Measurements from ENCODE around the gene CDPF1. TPM values are rescaled to one million over a fixed set of nuclear protein-coding genes. Genes with fewer than 3 reads are reported as not detected.
A peak's percentile ranks its signal among the peaks of the same experiment; 100 is the strongest.

CDPF1 gene
- total RNA-seq, 1 donor from 2014 or later: 9.0 TPM

GRCh38 chr22:46262449-46263215 is 12.5 kb upstream of the CDPF1 start:
- FAIRE-seq: no peak

DNA sequence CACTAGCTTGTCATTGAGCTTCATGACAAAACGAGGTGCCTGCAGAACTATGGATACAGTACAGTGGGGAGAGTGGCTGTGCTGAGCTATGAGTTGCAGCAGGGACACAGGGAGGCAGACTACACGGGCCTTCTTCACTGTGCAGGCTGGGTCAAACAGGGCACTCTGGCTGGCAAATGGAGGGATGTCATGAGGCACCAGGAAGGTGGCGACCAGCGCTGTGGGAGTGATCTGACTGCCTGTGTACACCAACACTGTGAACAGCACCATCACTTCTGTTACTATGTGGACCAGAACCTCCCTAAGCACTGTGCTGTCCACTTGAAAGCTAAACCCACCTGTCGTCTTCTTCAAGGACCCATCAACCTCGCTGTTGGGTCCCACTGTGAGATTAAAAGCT is 9.9 kb upstream of the CDPF1 start:
- DNase-seq (ENCODE audit: low spot score in 2 of 2) (no peak), FAIRE-seq (no peak)

More at GRCh38 chr22:46262449-46263215, 12.5 kb upstream of the CDPF1 start:
- peak; percentile 43 to 48 for DNase-seq (ENCODE audit: low spot score in 2 of 2)

GRCh38 chr22:46259374-46259773 is 9.3 kb upstream of the CDPF1 start:
- DNase-seq (ENCODE audit: low spot score in 2 of 2) (no peak), FAIRE-seq (no peak)

DNA sequence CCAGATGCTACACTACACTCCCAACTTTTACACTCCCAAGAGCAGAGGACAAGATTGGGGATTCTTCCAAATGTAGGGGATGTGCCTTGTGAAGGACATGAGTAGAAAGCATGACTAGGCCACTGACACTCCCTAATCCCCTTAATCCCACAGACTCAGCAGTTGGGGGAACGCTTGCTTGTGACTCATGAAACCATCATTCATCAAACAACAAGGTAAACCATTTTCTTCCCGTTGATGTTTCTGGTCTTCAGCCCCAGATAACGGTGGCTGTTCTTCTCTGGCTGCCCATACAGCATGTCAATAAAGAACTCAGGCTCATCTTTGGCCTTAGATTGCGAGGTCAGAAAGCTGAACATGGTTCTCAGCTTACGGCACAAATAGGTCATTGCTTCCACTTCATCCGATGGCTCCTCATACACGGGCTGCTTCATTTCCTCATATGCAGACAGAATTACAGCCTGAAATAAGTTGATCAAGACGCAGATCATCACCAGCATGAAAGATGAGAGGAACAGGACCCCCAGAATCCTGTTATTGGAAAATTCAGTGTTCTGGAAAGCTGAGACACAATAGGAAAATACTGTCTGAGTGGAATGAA is 6.4 kb upstream of the CDPF1 start:
- DNase-seq (ENCODE audit: low spot score in 2 of 2) (no peak), FAIRE-seq (no peak)

DNA sequence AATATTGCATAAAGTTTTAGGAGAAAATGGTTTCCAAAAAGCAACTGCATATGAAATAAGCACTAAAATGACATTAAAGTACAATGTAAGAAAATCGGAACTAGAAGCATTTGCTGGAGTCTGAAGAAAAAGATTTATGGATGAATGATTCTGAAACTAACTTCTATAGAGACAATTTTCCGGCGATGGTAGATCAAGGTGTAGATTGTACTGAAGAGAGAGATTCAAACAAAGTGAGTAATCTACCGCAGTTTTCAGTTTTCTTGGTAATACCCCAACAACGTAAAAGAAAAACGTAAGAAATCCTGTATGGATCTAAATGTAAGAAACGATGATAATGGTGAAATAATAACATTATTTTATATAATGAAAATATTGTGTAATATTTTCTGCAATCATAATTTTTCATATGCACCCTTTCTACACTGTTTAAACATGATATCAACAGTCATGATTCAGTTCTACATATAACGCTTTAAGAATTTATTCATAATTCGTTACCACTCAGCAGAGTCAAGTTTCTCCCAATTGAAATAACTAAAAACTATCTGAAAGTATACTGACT is 1.8 kb upstream of the CDPF1 start:
- no peak for FAIRE-seq
- DNase-seq (ENCODE audit: low spot score in 2 of 2): no peak

GRCh38 chr22:46251266-46251665 is 1.2 kb upstream of the CDPF1 start:
- DNase-seq (ENCODE audit: low spot score in 2 of 2) (no peak), FAIRE-seq (no peak)

GRCh38 chr22:46250783-46251125 is 661 bp upstream of the CDPF1 start:
- DNase-seq (ENCODE audit: low spot score in 2 of 2) (no peak), FAIRE-seq (no peak)

DNA sequence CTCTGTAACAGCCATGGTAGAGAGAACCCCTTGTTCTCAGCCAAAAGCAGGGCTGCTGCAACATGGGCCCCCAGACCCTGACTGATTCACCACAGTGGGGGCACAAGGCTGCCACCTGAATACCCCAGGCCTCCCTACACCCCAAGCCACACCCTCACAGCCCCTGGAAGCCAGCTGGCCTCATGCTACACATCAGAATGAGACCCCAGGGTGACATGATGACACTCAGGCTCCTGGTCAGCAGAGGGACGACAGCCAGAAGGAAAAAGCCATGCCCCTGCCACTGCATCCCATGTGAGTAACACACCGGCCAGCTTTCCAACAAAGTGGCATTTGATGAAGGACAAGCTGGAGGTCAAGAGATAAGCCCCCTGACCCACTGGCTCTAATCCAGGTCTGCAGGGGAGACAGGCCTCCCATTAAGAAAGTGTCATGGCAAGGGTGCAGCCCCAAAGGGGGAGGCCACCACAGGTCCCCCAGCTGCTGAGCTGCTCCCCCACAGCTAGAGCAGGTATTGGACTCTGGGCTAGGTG is 2.6 kb downstream of the CDPF1 start:
- DNase-seq (ENCODE audit: low spot score in 2 of 2): no peak
- FAIRE-seq: no peak

- DNase-seq (ENCODE audit: low spot score in 2 of 2) (no peak), FAIRE-seq (no peak)
Measured at GRCh38 chr22:46246178-46246577, 3.9 kb downstream of the CDPF1 start.

- FAIRE-seq: no peak
- peak in 1 of 2 donors; percentile 61 for DNase-seq (ENCODE audit: low spot score in 2 of 2)
Measured at GRCh38 chr22:46245511-46245910, 4.6 kb downstream of the CDPF1 start.

DNA sequence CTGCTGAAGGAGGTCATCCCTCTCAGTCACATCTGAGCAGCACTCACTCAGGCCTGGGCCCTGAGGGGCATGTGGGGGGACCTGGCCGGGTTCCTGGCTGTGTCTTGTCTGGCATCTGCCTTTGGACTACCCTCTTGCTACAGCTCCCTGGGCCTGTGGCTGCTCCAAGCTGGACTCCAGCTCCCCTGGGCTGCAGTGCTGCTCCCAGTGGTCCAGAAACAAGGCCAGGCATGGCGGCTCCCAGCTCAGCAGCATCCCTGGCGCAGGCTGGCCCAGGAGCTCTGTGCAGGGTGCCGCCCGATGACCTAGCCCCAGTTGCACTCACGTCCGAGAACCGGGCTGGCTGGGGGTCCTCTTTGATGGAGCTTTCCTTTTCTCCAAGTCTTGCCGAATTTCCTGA is 5.3 kb downstream of the CDPF1 start:
- no peak for FAIRE-seq

DNA sequence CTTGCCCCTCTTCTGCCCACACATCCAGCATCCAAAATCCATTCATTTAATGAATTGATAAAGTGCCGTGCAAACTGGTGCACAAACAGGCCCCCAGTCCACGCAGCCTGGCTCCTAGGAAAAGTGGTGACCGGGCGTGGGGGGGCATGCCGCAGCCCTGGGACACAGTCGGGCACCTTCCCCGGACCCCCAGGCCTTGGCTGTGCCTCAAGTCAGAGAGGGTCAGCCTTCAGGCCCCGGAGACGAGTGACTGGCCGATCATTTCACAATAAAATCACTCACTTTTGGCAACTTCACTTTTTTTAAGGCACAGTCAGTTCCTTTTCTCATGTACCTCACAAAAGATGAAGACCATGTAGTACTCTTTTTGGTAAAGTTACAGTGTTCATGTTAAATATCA is 8.0 kb downstream of the CDPF1 start:
- DNase-seq (ENCODE audit: low spot score in 2 of 2) (no peak), FAIRE-seq (no peak)

More for the DNA sequence above, 5.3 kb downstream of the CDPF1 start:
- no peak for DNase-seq (ENCODE audit: low spot score in 2 of 2)

GRCh38 chr22:46241396-46242007 is 8.6 kb downstream of the CDPF1 start:
- DNase-seq (ENCODE audit: low spot score in 2 of 2) (no peak), FAIRE-seq (no peak)

DNA sequence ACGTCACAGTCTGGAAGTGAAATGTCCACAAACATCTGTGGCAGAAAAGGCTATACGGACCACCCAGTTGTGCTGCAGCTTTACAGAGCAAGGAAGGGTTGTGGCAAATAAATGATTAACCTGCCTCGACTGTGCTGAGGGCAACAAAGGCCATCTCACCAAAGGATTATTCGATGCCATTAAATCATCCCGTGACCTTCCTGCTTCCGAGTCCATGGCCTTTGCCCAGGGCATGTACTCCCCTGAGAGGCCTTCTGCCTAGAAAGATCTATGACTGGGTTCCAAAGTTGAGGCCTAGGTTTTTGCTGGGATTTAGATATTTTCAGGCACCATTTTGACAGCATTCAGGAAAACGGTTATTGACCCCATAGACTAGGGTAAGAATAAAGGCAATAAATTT is 9.2 kb downstream of the CDPF1 start:
- DNase-seq (ENCODE audit: low spot score in 2 of 2) (no peak), FAIRE-seq (no peak)

DNA sequence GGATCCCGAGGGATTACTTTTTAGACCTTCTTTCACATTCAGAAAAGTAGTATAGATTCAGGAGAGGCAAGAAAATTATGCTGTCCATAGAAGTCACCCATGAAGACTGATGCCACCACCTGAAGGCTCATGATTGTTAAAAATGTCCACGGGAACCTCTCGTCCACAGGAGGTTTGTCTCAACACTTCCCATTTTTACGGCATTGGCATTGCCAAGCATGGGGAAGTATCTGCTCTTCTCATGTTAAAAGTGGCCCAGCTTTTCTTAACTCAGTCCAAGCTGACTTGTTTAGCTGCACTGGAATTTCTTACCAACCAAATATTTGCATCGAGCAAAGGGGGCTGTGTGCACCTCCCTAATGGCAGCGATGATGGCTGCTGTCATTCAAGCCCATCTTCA is 9.6 kb downstream of the CDPF1 start:
- FAIRE-seq (no peak), DNase-seq (ENCODE audit: low spot score in 2 of 2) (no peak)

- DNase-seq (ENCODE audit: low spot score in 2 of 2) (no peak), FAIRE-seq (no peak)
Measured at GRCh38 chr22:46240073-46240472, 10.0 kb downstream of the CDPF1 start.

GRCh38 chr22:46239261-46240048 is 10.6 kb downstream of the CDPF1 start:
- DNase-seq (ENCODE audit: low spot score in 2 of 2): no peak
- no peak for FAIRE-seq

GRCh38 chr22:46238541-46238940 is 11.6 kb downstream of the CDPF1 start:
- DNase-seq (ENCODE audit: low spot score in 2 of 2): no peak
- FAIRE-seq: no peak

- FAIRE-seq: no peak
Measured at GRCh38 chr22:46237453-46238124, 12.5 kb downstream of the CDPF1 start.

DNA sequence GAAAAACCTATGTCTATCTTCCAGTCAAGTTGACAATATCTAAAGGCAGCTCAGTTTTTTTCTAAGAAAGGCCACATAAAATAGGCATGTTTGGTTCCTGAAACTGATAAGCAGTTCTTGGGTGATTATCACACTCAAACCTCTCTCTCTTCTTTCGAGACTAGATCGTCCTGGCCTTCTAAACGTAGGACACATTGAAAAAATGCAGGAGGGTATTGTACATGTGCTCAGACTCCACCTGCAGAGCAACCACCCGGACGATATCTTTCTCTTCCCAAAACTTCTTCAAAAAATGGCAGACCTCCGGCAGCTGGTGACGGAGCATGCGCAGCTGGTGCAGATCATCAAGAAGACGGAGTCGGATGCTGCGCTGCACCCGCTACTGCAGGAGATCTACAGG is 15.1 kb downstream of the CDPF1 start:
- FAIRE-seq (no peak), DNase-seq (ENCODE audit: low spot score in 2 of 2) (no peak)

More at GRCh38 chr22:46237453-46238124, 12.5 kb downstream of the CDPF1 start:
- no peak for DNase-seq (ENCODE audit: low spot score in 2 of 2)

Measured in frontal cortex (tissue), 4 donors.